Liver (tissue), 9 donors: ENCODE measurements around the gene ITPKB. TPM values are rescaled to one million over a fixed set of nuclear protein-coding genes. Genes with fewer than 3 reads are reported as not detected.

Experiments
- DNase-seq: peaks from one replicate; pipeline ENCODE4 v3.0.0-alpha.2; 2017; ENCODE audit warnings: low spot score
- H3K27ac ChIP-seq, 2 donors: one replicate each; pipeline ENCODE4 v1.7.0; 2013; ENCODE audit warnings: inconsistent platforms in 2 of 2, low read length in 2 of 2, control low read depth in 1 of 2, low read depth in 1 of 2, mild to moderate bottlenecking in 1 of 2
- H3K27me3 ChIP-seq, 4 donors: one replicate each; pipeline versions ENCODE4 v1.6.1 to v1.7.0; 2013; ENCODE audit warnings: low read length in 3 of 4, inconsistent platforms in 1 of 4, mild to moderate bottlenecking in 1 of 4, moderate library complexity in 1 of 4; ENCODE audit not compliant: control insufficient read depth in 4 of 4, insufficient read depth in 4 of 4
- H3K36me3 ChIP-seq, 4 donors: one replicate each; pipeline versions ENCODE4 v1.6.1 to v1.7.0; 2013; ENCODE audit warnings: low read length in 3 of 4, mild to moderate bottlenecking in 3 of 4, low read depth in 1 of 4, moderate library complexity in 1 of 4; ENCODE audit not compliant: control insufficient read depth in 4 of 4, insufficient read depth in 3 of 4
- H3K4me1 ChIP-seq, 4 donors: one replicate each; pipeline versions ENCODE4 v1.6.1 to v1.7.0; 2013; ENCODE audit warnings: low read length in 3 of 4, mild to moderate bottlenecking in 3 of 4, moderate library complexity in 1 of 4; ENCODE audit not compliant: control insufficient read depth in 4 of 4, insufficient read depth in 4 of 4
- H3K4me3 ChIP-seq, 3 donors: one replicate each; pipeline versions ENCODE4 v1.6.1 to v1.7.0; 2013; ENCODE audit warnings: low read length in 3 of 3, control low read depth in 1 of 3, low read depth in 1 of 3, mild to moderate bottlenecking in 1 of 3
- H3K9ac ChIP-seq, 2 donors: one replicate each; pipeline ENCODE4 v1.7.0; 2013; ENCODE audit warnings: low read length in 2 of 2, mild to moderate bottlenecking in 2 of 2, moderate library complexity in 2 of 2, control low read depth in 1 of 2, low read depth in 1 of 2
- H3K9me3 ChIP-seq, 4 donors: one replicate each; pipeline versions ENCODE4 v1.6.1 to v1.7.0; 2013; ENCODE audit warnings: low read length in 3 of 4; ENCODE audit not compliant: control insufficient read depth in 4 of 4
- EGR1 ChIP-seq, 2 donors: IDR thresholded peaks; 2 replicates each; pipeline ENCODE4 v1.6.1; 2016 to 2018; ENCODE audit warnings: antibody characterized with exemption in 2 of 2, low read depth in 2 of 2
- FOXA1 ChIP-seq: IDR thresholded peaks from 2 replicates; pipeline ENCODE4 v1.6.1; 2016; ENCODE audit warnings: antibody characterized with exemption
- GABPA ChIP-seq, 2 donors: IDR thresholded peaks in 1 of 2; conservative IDR thresholded peaks in 1 of 2; 2 replicates each; pipeline ENCODE4 v1.6.1; 2016; ENCODE audit warnings: antibody characterized with exemption in 2 of 2, mild to moderate bottlenecking in 1 of 2, moderate library complexity in 1 of 2
- HNF4A ChIP-seq, 2 donors: conservative IDR thresholded peaks; 2 replicates each; pipeline ENCODE4 v1.6.1; 2016; ENCODE audit warnings: antibody characterized with exemption in 2 of 2, mild to moderate bottlenecking in 2 of 2
- HNF4G ChIP-seq: IDR thresholded peaks from 2 replicates; pipeline ENCODE4 v1.6.1; 2016; ENCODE audit warnings: antibody characterized with exemption
- JUND ChIP-seq, 2 donors: IDR thresholded peaks; 2 replicates each; pipeline ENCODE4 v1.6.1; 2016; ENCODE audit warnings: antibody characterized with exemption in 2 of 2
- RAD21 ChIP-seq, 2 donors: IDR thresholded peaks; 2 replicates each; pipeline ENCODE4 v1.6.1; 2016; ENCODE audit warnings: antibody characterized with exemption in 2 of 2, mild to moderate bottlenecking in 2 of 2
- RXRA ChIP-seq, 2 donors: IDR thresholded peaks; 2 replicates each; pipeline ENCODE4 v1.6.1; 2017 to 2018; ENCODE audit warnings: antibody characterized with exemption in 2 of 2, mild to moderate bottlenecking in 1 of 2
- SP1 ChIP-seq: IDR thresholded peaks from 2 replicates; pipeline ENCODE4 v1.6.1; 2018; ENCODE audit warnings: antibody characterized with exemption, mild to moderate bottlenecking
- TAF1 ChIP-seq: conservative IDR thresholded peaks from 2 replicates; pipeline ENCODE4 v1.6.1; 2016; ENCODE audit warnings: antibody characterized with exemption, mild to moderate bottlenecking
- YY1 ChIP-seq: IDR thresholded peaks from 2 replicates; pipeline ENCODE4 v1.6.1; 2016; ENCODE audit warnings: antibody characterized with exemption, mild to moderate bottlenecking
- WGBS: extraction: QIAGEN DNeasy Blood & Tissue Kit; methylation state at CpG from one replicate; pipeline ENCODE4 v1.1.7; 2013; 5-methylcytosine and 5-hydroxymethylcytosine counted together
- polyA plus RNA-seq, 2 donors: library from polyadenylated mRNA; stranded (reverse) in 1 of 2; unstranded in 1 of 2; fragments of 200-250 nt in 1 of 2; fragments of >200 nt in 1 of 2; fragmentation: Nextera tagmentation in 1 of 2; extraction: Ambion mirVana in 1 of 2; gene quantifications; one replicate each; pipeline versions ENCODE4 v1.2.1 to v1.2.3, GENCODE V29; 2013 to 2015
- total RNA-seq, 2 donors: library from RNA; depleted of rRNA; stranded (reverse); fragments of >200 nt; gene quantifications; one replicate each; pipeline ENCODE4 v1.2.3, GENCODE V29; 2014
- TF ChIP-seq, protein P1 (sequence below): IDR thresholded peaks from 2 replicates; pipeline ENCODE4 v1.6.1; 2016; ENCODE audit warnings: antibody characterized with exemption, mild to moderate bottlenecking
- TF ChIP-seq, protein P2 (sequence below): IDR thresholded peaks from 2 replicates; pipeline ENCODE4 v1.6.1; 2016; ENCODE audit warnings: antibody characterized with exemption
- donor health status: healthy.
- donor health status: healthy.
- donor health status: healthy.
- donor health status: healthy.
- donor health status: healthy.

The ITPKB gene
- total and polyA plus RNA-seq, 4 donors: 0.61 to 5.8 (median 3.7) TPM

DNA sequence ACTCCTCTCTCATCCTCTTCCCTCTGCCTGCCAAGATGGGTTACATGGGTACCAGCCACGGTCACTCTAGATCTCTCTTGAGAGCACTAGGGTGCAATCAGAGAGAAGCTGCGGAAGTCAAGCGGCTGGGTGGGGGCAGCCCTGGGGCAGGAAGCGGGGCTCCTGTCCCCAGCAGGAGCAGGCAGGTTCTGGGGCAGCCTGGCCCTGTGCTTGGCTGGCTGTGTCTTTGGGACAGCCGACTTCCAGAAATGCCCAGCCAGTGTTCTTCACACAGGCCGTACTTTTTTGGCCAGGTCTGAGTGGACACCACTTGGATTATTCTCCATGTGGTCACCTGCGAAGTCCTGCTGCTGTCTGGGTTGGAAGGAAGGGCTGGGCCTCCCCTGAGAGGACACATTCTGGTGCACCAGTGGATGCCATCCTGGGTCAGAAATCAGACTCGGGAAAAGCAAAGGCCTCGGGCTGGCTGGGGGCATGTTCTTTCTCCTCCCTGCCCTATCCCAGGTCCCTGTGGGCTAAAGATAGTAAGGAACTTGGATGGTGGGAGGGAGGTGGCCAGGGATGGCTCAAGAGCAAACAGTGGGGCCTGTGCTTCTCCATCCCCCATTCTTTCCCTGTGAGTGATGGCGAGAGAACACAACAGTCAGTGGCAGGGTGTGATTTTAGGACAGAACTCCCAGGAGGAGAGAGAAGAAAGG, 93.7 kb downstream of the ITPKB start:
- no peak for DNase-seq
- H3K36me3 ChIP-seq: peaks cover 0 to 3% (median 0%) of the 10 kb centered on the region in 4 donors

DNA sequence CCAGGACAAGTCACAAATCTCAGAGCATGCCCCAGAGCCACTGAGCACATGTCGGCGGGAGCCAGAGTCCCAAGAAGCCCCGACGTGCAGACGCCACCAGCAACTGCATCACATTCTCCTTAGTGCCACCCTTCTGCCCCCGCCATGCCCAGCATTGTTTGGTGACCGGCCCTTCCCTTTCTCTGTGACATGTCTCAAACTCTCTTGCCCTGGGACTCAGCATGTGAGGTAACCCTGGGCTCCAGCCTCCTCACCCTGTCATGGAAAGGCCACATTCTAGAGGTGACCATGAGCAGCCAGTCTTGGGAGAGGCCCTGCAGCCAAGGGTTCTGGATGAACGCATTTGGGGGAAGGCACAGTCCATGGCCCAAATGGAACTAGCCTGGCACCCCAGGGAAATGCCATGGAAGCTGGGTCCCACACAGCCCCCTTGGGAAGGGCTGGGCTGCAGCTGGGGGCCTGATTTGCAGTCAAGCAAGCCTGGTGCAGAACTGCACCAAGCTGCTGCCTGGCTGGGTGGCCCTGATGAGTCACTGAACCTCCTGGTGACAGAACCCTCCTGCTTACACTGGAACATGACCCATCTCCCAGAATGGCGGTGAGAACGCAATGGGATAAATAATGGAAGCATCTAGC, 94.4 kb downstream of the ITPKB start:
- H3K4me1 ChIP-seq: peaks cover 0 to 3% (median 0%) of the 10 kb centered on the region in 4 donors
- no peak for DNase-seq
- WGBS: 93% methylated on average over 10 of the region's 10 CpGs
- H3K9ac ChIP-seq: no peak overlapping the region
- TF ChIP-seq HNF4A (conservative IDR thresholded peaks at IDR 0.05) (no peak), EGR1 (IDR thresholded peaks at IDR 0.05; ENCODE audit: low read depth in 2 of 2) (no peak), RAD21 (IDR thresholded peaks at IDR 0.05) (no peak), TAF1 (no peak), RXRA (IDR thresholded peaks at IDR 0.05) (no peak), SP1 (no peak), GABPA (IDR thresholded peaks at IDR 0.05 in 1 of 2, conservative IDR thresholded peaks at IDR 0.05 in 1 of 2) (no peak), JUND (IDR thresholded peaks at IDR 0.05) (no peak)
- TF ChIP-seq, protein P1, sequence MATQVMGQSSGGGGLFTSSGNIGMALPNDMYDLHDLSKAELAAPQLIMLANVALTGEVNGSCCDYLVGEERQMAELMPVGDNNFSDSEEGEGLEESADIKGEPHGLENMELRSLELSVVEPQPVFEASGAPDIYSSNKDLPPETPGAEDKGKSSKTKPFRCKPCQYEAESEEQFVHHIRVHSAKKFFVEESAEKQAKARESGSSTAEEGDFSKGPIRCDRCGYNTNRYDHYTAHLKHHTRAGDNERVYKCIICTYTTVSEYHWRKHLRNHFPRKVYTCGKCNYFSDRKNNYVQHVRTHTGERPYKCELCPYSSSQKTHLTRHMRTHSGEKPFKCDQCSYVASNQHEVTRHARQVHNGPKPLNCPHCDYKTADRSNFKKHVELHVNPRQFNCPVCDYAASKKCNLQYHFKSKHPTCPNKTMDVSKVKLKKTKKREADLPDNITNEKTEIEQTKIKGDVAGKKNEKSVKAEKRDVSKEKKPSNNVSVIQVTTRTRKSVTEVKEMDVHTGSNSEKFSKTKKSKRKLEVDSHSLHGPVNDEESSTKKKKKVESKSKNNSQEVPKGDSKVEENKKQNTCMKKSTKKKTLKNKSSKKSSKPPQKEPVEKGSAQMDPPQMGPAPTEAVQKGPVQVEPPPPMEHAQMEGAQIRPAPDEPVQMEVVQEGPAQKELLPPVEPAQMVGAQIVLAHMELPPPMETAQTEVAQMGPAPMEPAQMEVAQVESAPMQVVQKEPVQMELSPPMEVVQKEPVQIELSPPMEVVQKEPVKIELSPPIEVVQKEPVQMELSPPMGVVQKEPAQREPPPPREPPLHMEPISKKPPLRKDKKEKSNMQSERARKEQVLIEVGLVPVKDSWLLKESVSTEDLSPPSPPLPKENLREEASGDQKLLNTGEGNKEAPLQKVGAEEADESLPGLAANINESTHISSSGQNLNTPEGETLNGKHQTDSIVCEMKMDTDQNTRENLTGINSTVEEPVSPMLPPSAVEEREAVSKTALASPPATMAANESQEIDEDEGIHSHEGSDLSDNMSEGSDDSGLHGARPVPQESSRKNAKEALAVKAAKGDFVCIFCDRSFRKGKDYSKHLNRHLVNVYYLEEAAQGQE: no peak
- TF ChIP-seq, protein P2, sequence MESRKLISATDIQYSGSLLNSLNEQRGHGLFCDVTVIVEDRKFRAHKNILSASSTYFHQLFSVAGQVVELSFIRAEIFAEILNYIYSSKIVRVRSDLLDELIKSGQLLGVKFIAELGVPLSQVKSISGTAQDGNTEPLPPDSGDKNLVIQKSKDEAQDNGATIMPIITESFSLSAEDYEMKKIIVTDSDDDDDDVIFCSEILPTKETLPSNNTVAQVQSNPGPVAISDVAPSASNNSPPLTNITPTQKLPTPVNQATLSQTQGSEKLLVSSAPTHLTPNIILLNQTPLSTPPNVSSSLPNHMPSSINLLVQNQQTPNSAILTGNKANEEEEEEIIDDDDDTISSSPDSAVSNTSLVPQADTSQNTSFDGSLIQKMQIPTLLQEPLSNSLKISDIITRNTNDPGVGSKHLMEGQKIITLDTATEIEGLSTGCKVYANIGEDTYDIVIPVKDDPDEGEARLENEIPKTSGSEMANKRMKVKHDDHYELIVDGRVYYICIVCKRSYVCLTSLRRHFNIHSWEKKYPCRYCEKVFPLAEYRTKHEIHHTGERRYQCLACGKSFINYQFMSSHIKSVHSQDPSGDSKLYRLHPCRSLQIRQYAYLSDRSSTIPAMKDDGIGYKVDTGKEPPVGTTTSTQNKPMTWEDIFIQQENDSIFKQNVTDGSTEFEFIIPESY: no peak
- peaks cover 0 to 3% (median 0%) of the 10 kb centered on the region in 4 donors for H3K36me3 ChIP-seq
- no peak overlapping the region for H3K27ac ChIP-seq
- no peak overlapping the region for H3K4me3 ChIP-seq
- H3K27me3 ChIP-seq: no peaks in the 10 kb centered on the region
- no peaks in the 10 kb centered on the region for H3K9me3 ChIP-seq

More for the DNA sequence above, 93.7 kb downstream of the ITPKB start:
- Histone ChIP-seq H3K27me3 (no peaks in the 10 kb centered on the region), H3K4me3 (no peak overlapping the region), H3K9ac (no peak overlapping the region), H3K9me3 (no peaks in the 10 kb centered on the region), H3K4me1 (peaks cover 0 to 3% (median 0%) of the 10 kb centered on the region in 4 donors), H3K27ac (no peak overlapping the region)
- TF ChIP-seq FOXA1: no peak
- no peak for TF ChIP-seq YY1
- TF ChIP-seq RXRA (IDR thresholded peaks at IDR 0.05): no peak
- TF ChIP-seq HNF4A (conservative IDR thresholded peaks at IDR 0.05): no peak
- TF ChIP-seq TAF1: no peak
- no peak for TF ChIP-seq HNF4G
- TF ChIP-seq, protein P2: no peak
- WGBS: 85% methylated on average over 10 of the region's 10 CpGs
